T-helper 2 cell treated with Interferon-gamma antibody and Interleukin-4, amounts not matched to agents 5 μg/mL and 100 μg/mL, for 36 hours (primary cell): Measurements from ENCODE around the gene STIM2.
"Not testable (repeated sequence)": the region's sequence is repeated elsewhere in the genome, so short reads cannot be mapped to it uniquely, and the experiment has no call there.

ENCODE experiments used
- DNase-seq: peaks from one replicate; pipeline ENCODE4 v3.0.0; 2021; ENCODE audit warnings: low spot score
- H3K27ac Mint-ChIP-seq: one replicate; pipeline ENCODE4 v1.8.0; 2021; ENCODE audit warnings: mild to moderate bottlenecking, mixed read lengths
- H3K27me3 Mint-ChIP-seq: one replicate; pipeline ENCODE4 v1.8.0; 2021; ENCODE audit warnings: low read depth, mixed read lengths
- H3K36me3 Mint-ChIP-seq: one replicate; pipeline ENCODE4 v1.8.0; 2021; ENCODE audit warnings: low read depth, mixed read lengths
- H3K4me1 Mint-ChIP-seq: one replicate; pipeline ENCODE4 v1.8.0; 2021; ENCODE audit warnings: low read depth, mixed read lengths
- H3K4me3 Mint-ChIP-seq: one replicate; pipeline ENCODE4 v1.8.0; 2022; ENCODE audit warnings: mild to moderate bottlenecking, moderate library complexity, mixed read lengths
- H3K9me3 Mint-ChIP-seq: one replicate; pipeline ENCODE4 v1.8.0; 2021; ENCODE audit warnings: mixed read lengths

STIM2 gene

DNA sequence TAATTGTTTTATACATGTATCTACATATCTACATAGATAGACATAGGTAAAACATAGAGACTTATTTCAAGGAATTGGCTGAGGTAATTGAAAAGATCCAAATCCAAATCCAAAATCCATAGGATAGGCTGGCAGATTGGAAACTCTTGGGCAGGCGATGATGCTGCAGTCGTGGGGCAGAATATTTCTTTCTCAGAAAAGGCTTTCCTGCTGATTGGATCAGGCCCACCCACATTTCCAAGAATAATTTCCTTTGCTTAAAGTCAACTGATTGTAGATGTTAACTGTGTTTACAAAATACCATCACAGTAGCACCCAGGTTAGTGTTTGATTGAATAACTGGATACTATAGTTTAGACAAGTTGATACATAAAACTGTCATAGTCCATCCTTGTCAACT, 27.2 kb downstream of the STIM2 start:
- Mint-ChIP-seq H3K27ac (peak overlapping the region; percentile 27), H3K4me3 (peak overlapping the region; percentile 33), H3K36me3 (peaks cover 14% of the 10 kb centered on the region), H3K9me3 (peaks cover 16% of the 10 kb centered on the region), H3K4me1 (peaks cover 69% of the 10 kb centered on the region), H3K27me3 (no peaks in the 10 kb centered on the region)
- DNase-seq = no peak

DNA sequence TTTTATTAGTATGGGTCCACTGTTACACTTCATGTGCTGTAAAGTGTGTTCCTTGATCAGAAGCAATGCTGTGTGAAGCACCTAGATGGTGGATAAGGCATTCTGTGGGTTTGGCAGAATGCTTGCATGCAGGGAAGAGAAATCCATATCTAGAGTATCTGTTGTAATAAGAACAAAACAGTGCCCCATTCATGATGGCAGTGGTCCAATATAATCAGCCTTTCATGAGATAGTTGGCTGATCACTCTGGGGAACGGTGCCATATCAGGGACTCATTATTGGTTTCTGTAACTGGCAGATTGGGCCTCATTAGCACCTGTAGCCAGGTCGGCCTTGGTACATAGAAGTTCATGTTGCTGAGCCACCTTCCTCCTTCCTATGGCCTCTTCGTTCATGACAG, 28.7 kb downstream of the STIM2 start:
- Mint-ChIP-seq H3K27ac (no peak overlapping the region), H3K4me1 (peaks cover 65% of the 10 kb centered on the region), H3K27me3 (no peaks in the 10 kb centered on the region), H3K9me3 (peaks cover 16% of the 10 kb centered on the region), H3K36me3 (peaks cover 18% of the 10 kb centered on the region), H3K4me3 (no peak overlapping the region)
- no peak for DNase-seq

DNA sequence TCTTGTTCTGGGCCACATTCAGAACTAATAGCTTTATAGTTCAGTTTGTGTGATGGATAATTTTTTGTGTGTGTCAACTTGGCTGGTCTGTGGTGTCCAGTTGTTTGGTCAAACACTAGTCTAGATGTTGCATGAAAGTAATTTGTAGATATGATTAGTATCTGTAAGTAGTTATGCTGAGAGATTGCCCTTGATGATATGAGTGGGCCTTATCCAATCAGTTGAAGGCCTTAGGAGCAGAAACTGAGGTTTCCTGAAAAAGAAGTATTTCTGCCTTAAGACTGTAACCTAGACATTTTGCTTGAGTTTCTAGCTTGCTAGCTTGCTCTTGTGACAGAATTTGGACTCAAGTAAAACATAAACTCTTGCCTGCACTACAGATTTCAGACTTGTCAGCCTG, 30.4 kb downstream of the STIM2 start:
- Mint-ChIP-seq H3K4me3 (no peak overlapping the region), H3K9me3 (peaks cover 16% of the 10 kb centered on the region), H3K27me3 (no peaks in the 10 kb centered on the region), H3K27ac (no peak overlapping the region), H3K36me3 (peaks cover 23% of the 10 kb centered on the region), H3K4me1 (peaks cover 49% of the 10 kb centered on the region)
- DNase-seq = no peak

DNA sequence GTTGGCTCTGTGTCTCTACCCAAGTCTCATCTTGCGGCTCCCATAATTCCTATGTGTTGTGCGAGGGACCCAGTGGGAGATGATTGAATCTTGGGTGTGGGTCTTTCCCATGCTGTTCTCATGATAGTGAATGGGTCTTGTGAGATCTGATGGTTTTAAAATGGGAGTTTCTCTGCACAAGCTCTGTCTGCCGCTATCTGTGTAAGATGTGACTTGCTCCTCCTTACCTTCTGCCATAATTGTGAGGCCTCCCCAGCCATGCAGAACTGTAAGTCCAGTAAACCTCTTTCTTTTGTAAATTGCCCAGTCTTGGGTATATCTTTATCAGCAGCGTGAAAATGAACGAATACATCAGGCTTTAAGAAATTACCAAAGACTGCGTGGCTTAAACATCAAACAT, 31.2 kb downstream of the STIM2 start:
- Mint-ChIP-seq H3K36me3 (peaks cover 28% of the 10 kb centered on the region), H3K27ac (no peak overlapping the region), H3K27me3 (no peaks in the 10 kb centered on the region), H3K9me3 (peaks cover 16% of the 10 kb centered on the region), H3K4me3 (no peak overlapping the region), H3K4me1 (peaks cover 41% of the 10 kb centered on the region)
- no peak for DNase-seq

- H3K36me3 Mint-ChIP-seq = peaks cover 28% of the 10 kb centered on the region
- H3K4me1 Mint-ChIP-seq = peaks cover 36% of the 10 kb centered on the region
- peaks cover 16% of the 10 kb centered on the region for H3K9me3 Mint-ChIP-seq
- H3K27ac Mint-ChIP-seq = no peak overlapping the region
- H3K4me3 Mint-ChIP-seq = no peak overlapping the region
- H3K27me3 Mint-ChIP-seq = no peaks in the 10 kb centered on the region
- DNase-seq = no peak
Measured at GRCh38 chr4:26892480-26893150, 32.0 kb downstream of the STIM2 start.

- Mint-ChIP-seq H3K27ac (no peak overlapping the region), H3K4me1 (peaks cover 34% of the 10 kb centered on the region), H3K36me3 (peaks cover 28% of the 10 kb centered on the region), H3K9me3 (peaks cover 16% of the 10 kb centered on the region), H3K4me3 (no peak overlapping the region), H3K27me3 (no peaks in the 10 kb centered on the region)
- no peak for DNase-seq
Measured at GRCh38 chr4:26893491-26893890, 32.9 kb downstream of the STIM2 start.

- DNase-seq, H3K27me3 Mint-ChIP-seq, H3K27ac Mint-ChIP-seq, H3K4me3 Mint-ChIP-seq: not testable (repeated sequence)
- H3K36me3 Mint-ChIP-seq = peaks cover 28% of the 10 kb centered on the region
- H3K4me1 Mint-ChIP-seq = peaks cover 32% of the 10 kb centered on the region
- H3K9me3 Mint-ChIP-seq = peaks cover 13% of the 10 kb centered on the region
Measured at GRCh38 chr4:26894881-26895280, 34.2 kb downstream of the STIM2 start.

GRCh38 chr4:26896636-26897035, 36.0 kb downstream of the STIM2 start:
- Mint-ChIP-seq H3K9me3 (peaks cover 5% of the 10 kb centered on the region), H3K36me3 (peaks cover 20% of the 10 kb centered on the region), H3K27ac (no peak overlapping the region), H3K4me3 (no peak overlapping the region), H3K4me1 (peaks cover 28% of the 10 kb centered on the region), H3K27me3 (no peaks in the 10 kb centered on the region)
- DNase-seq = no peak

DNA sequence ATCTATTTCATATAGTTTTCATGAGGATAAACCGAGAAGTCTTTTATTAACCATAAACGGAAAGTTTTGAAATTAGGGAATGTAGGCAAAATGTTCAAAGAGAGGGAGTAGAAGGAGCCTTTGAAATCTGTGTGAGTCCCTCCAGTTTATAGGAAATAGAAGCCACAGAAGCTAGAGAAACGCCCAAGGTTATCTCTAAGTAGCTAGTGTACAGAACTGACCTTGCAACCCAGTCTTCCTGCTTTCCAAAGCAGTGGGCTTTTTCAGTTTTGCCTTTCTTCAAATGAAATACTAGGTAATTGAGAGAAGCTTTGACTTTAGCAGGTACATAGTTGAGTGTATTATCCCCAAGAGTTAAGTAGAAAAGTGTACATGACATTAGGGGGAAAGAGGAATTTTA, 39.4 kb downstream of the STIM2 start:
- Mint-ChIP-seq H3K4me1 (peaks cover 41% of the 10 kb centered on the region), H3K27ac (no peak overlapping the region), H3K36me3 (peaks cover 9% of the 10 kb centered on the region), H3K9me3 (no peaks in the 10 kb centered on the region), H3K27me3 (no peaks in the 10 kb centered on the region), H3K4me3 (peak overlapping the region; percentile 31)
- no peak for DNase-seq

- Mint-ChIP-seq H3K4me3 (no peak overlapping the region), H3K27ac (no peak overlapping the region)
Measured at GRCh38 chr4:26900765-26901164, 40.1 kb downstream of the STIM2 start.

DNA sequence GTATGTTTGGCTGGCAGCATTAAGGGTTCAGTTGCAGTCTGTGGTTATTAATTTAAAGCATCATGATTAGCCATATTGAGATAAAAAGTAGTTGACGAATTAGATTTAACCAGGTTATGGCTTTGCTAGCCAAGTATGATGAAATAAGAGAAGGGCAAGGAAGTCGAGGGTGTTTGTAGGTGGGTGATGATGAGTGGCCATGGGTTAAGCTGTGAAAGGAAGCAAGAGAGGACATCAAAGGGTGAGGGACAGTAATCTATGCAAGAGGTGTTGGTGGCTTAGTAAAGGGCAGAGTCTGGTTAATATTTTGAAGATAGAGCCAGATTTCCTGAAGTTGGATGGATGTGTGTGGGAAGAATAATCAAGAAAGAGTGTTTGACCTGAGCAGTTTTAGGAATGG, 44.5 kb downstream of the STIM2 start:
- H3K27me3 Mint-ChIP-seq = no peaks in the 10 kb centered on the region
- no peak overlapping the region for H3K27ac Mint-ChIP-seq
- no peak for DNase-seq
- no peaks in the 10 kb centered on the region for H3K9me3 Mint-ChIP-seq
- H3K36me3 Mint-ChIP-seq = peaks cover 6% of the 10 kb centered on the region
- peaks cover 47% of the 10 kb centered on the region for H3K4me1 Mint-ChIP-seq
- no peak overlapping the region for H3K4me3 Mint-ChIP-seq

More at GRCh38 chr4:26900765-26901164, 40.1 kb downstream of the STIM2 start:
- H3K27me3 Mint-ChIP-seq = no peaks in the 10 kb centered on the region
- peaks cover 46% of the 10 kb centered on the region for H3K4me1 Mint-ChIP-seq
- no peaks in the 10 kb centered on the region for H3K9me3 Mint-ChIP-seq
- DNase-seq = no peak
- H3K36me3 Mint-ChIP-seq = peaks cover 10% of the 10 kb centered on the region

DNA sequence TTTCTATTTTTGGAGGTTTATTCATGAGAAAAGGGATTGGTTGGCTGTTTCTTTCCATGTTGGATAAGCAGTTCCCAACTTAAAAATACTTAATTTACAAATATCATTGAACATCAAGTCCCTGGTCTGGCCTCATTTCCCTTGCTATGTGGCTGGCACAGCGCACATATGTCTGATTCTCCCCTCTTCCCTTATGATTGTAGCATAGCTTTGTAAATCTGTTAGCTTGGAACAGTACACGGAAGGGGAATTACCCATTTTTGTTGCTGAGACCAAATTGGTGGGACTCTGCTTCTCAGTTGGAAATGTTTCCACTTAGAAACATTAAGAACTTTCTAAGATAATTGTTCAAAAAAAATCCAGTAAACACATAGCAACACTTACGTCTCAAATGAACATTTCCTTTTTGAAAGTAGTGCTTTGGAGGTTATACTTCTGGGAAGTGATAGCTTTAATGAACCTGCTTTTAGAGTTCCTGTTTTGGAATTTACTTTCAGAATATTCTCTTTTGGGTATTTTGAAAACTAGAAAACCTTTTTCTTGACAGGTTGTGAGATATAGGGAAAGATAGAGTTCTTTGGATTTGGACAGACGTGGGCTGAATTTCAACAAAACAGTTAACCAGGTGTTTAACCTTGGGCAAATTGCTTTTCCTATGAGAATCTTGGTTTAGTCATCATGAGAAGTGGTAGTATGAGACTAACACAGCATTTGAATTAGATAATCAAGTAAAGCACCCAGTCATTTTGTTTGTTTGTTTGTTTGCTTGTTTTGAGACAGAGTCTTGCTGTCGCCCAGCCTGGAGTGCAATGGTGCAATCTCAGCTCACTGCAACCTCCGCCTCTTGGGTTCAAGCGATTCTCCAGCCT, 47.3 kb downstream of the STIM2 start:
- peaks cover 7% of the 10 kb centered on the region for H3K36me3 Mint-ChIP-seq
- H3K27me3 Mint-ChIP-seq = no peaks in the 10 kb centered on the region
- H3K4me3 Mint-ChIP-seq = peak overlapping the region; percentile 39
- DNase-seq = no peak
- peaks cover 45% of the 10 kb centered on the region for H3K4me1 Mint-ChIP-seq
- H3K9me3 Mint-ChIP-seq = no peaks in the 10 kb centered on the region
- peak overlapping the region; percentile 47 for H3K27ac Mint-ChIP-seq

- no peak for DNase-seq
- H3K27ac Mint-ChIP-seq = no peak overlapping the region
- no peaks in the 10 kb centered on the region for H3K27me3 Mint-ChIP-seq
- H3K36me3 Mint-ChIP-seq = peaks cover 6% of the 10 kb centered on the region
- H3K4me3 Mint-ChIP-seq = no peak overlapping the region
- H3K4me1 Mint-ChIP-seq = peaks cover 43% of the 10 kb centered on the region
- no peaks in the 10 kb centered on the region for H3K9me3 Mint-ChIP-seq
Measured at GRCh38 chr4:26909369-26909768, 48.7 kb downstream of the STIM2 start.

DNA sequence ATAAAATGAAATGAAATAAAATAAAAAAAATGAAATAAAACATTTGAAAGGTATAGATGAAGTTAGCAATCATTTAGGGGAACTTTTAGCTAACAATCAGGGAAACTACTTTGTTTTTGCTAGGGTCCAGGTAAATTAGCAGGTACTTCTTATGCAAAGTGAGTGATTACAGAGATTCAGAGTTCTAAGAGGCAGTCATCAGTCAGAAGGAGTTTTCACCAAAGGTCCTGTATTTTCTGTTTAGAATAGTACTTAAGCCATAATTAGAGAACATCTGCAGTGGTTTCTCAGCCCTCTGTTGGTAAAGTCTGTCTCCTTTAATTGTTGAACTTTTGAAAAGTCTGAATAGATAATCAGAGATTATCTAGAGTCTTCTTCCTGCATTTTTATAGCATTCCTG, 50.6 kb downstream of the STIM2 start:
- Mint-ChIP-seq H3K9me3 (no peaks in the 10 kb centered on the region), H3K36me3 (peaks cover 3% of the 10 kb centered on the region), H3K27ac (no peak overlapping the region), H3K4me1 (peaks cover 40% of the 10 kb centered on the region), H3K27me3 (no peaks in the 10 kb centered on the region), H3K4me3 (no peak overlapping the region)
- no peak for DNase-seq
